CD14-positive monocyte (primary cell): ENCODE measurements around the gene FAM98B. TPM values are rescaled to one million over a fixed set of nuclear protein-coding genes. Genes with fewer than 3 reads are reported as not detected.

Experiments used
- DNase-seq, 3 donors: peaks; one replicate each; pipeline ENCODE4 v3.0.0-alpha.2; 2011 to 2022
- H2AFZ ChIP-seq: 2 replicates; pipeline ENCODE4 v1.6.0; 2012; ENCODE audit warnings: mild to moderate bottlenecking, low read depth, low read length, inconsistent platforms; ENCODE audit not compliant: insufficient read depth, poor library complexity, severe bottlenecking
- H3K27ac ChIP-seq, 2 donors: 1 replicate in 1 of 2; 2 replicates in 1 of 2; pipeline ENCODE4 v1.5.1; 2012 to 2013; ENCODE audit warnings: low read length in 2 of 2, control low read depth in 1 of 2, inconsistent platforms in 1 of 2, low read depth in 1 of 2, mild to moderate bottlenecking in 1 of 2
- H3K27me3 ChIP-seq, 2 donors: one replicate each; pipeline versions ENCODE4 v1.6.0 to v1.6.1; 2011 to 2013; ENCODE audit warnings: low read length in 2 of 2; ENCODE audit not compliant: control insufficient read depth in 2 of 2, insufficient read depth in 2 of 2
- H3K36me3 ChIP-seq, 2 donors: replicated peaks in 1 of 2; 1 replicate in 1 of 2; 2 replicates in 1 of 2; pipeline versions ENCODE4 v1.5.1 to v1.6.1; 2012 to 2013; ENCODE audit warnings: low read length in 2 of 2, control low read depth in 1 of 2, inconsistent platforms in 1 of 2, mild to moderate bottlenecking in 1 of 2; ENCODE audit not compliant: insufficient read depth in 2 of 2, control insufficient read depth in 1 of 2
- H3K4me1 ChIP-seq, 2 donors: 1 replicate in 1 of 2; 2 replicates in 1 of 2; pipeline versions ENCODE4 v1.5.1 to v1.6.1; 2012 to 2013; ENCODE audit warnings: low read length in 2 of 2, control low read depth in 1 of 2, inconsistent platforms in 1 of 2, mild to moderate bottlenecking in 1 of 2, moderate library complexity in 1 of 2; ENCODE audit not compliant: insufficient read depth in 2 of 2, control insufficient read depth in 1 of 2
- H3K4me2 ChIP-seq: replicated peaks from 2 replicates; pipeline ENCODE3; 2012; ENCODE audit warnings: low read length, moderate library complexity, mild to moderate bottlenecking; ENCODE audit not compliant: poor library complexity, severe bottlenecking; ENCODE audit errors: extremely low read depth
- H3K4me3 ChIP-seq, 3 experiments: fragments of 200-600 bp in 1 of 3; sonication (generic) in 1 of 3; replicated peaks in 1 of 3; 1 replicate in 2 of 3; 2 replicates in 1 of 3; pipeline ENCODE4 v1.5.1; 2011 to 2013; ENCODE audit warnings: low read length in 3 of 3, mild to moderate bottlenecking in 3 of 3, control low read depth in 2 of 3, low read depth in 2 of 3, inconsistent platforms in 1 of 3, moderate library complexity in 1 of 3
- H3K79me2 ChIP-seq: 2 replicates; pipeline ENCODE4 v1.6.0; 2012; ENCODE audit warnings: mild to moderate bottlenecking, control low read depth, inconsistent platforms, low read length, moderate library complexity; ENCODE audit not compliant: insufficient read depth
- H3K9ac ChIP-seq: 2 replicates; pipeline ENCODE4 v1.6.0; 2017; ENCODE audit warnings: low read length, mild to moderate bottlenecking; ENCODE audit not compliant: insufficient read depth, poor library complexity, severe bottlenecking
- H3K9me3 ChIP-seq, 2 donors: replicated peaks in 1 of 2; 1 replicate in 1 of 2; 2 replicates in 1 of 2; pipeline versions ENCODE4 v1.5.1 to v1.6.1; 2012 to 2013; ENCODE audit warnings: low read length in 2 of 2, control low read depth in 1 of 2; ENCODE audit not compliant: control insufficient read depth in 1 of 2, insufficient read depth in 1 of 2
- H4K20me1 ChIP-seq: 2 replicates; pipeline ENCODE4 v1.6.0; 2012; ENCODE audit warnings: mild to moderate bottlenecking, low read length, control low read depth, moderate library complexity; ENCODE audit not compliant: insufficient read depth
- H3K27ac Mint-ChIP-seq, 7 donors: one replicate each; pipeline ENCODE4 v1.8.0; 2020; ENCODE audit warnings: mild to moderate bottlenecking in 7 of 7, mixed read lengths in 7 of 7, moderate library complexity in 6 of 7, inconsistent platforms in 2 of 7
- H3K27me3 Mint-ChIP-seq, 3 donors: one replicate each; pipeline ENCODE4 v1.8.0; 2021 to 2022; ENCODE audit warnings: low read depth in 3 of 3, mild to moderate bottlenecking in 3 of 3, mixed read lengths in 3 of 3, moderate library complexity in 3 of 3, inconsistent platforms in 1 of 3
- H3K36me3 Mint-ChIP-seq, 2 donors: one replicate each; pipeline ENCODE4 v1.8.0; 2020; ENCODE audit warnings: mixed read lengths in 2 of 2, inconsistent platforms in 1 of 2, mild to moderate bottlenecking in 1 of 2
- H3K4me1 Mint-ChIP-seq: one replicate; pipeline ENCODE4 v1.8.0; 2020; ENCODE audit warnings: mild to moderate bottlenecking, mixed read lengths
- H3K4me3 Mint-ChIP-seq, 2 donors: one replicate each; pipeline ENCODE4 v1.8.0; 2020; ENCODE audit warnings: mild to moderate bottlenecking in 2 of 2, mixed read lengths in 2 of 2, moderate library complexity in 1 of 2
- H3K9me3 Mint-ChIP-seq, 7 donors: one replicate each; pipeline ENCODE4 v1.8.0; 2020 to 2022; ENCODE audit warnings: mixed read lengths in 7 of 7, mild to moderate bottlenecking in 6 of 7, moderate library complexity in 6 of 7, inconsistent platforms in 2 of 7
- WGBS: methylation state at CpG from one replicate; pipeline ENCODE4 v1.1.5; 2013; ENCODE audit warnings: missing lambda C conversion rate; ENCODE audit not compliant: insufficient coverage; 5-methylcytosine and 5-hydroxymethylcytosine counted together
- intact Hi-C, 2 donors: fragments of 100-400 bp; cut with micrococcal nuclease; formaldehyde crosslinking; loops; one replicate each; pipeline versions ENCODE4 v1.15.0 to v1.15.1; 2023
- polyA plus RNA-seq, 3 donors: library from polyadenylated mRNA; depleted of rRNA in 1 of 3; unstranded in 2 of 3; stranded (reverse) in 1 of 3; fragments of 300-500 nt in 2 of 3; fragments of >200 nt in 1 of 3; fragmentation: Illumina TruSeq in 2 of 3; gene quantifications; 1 replicate in 2 of 3; 2 replicates in 1 of 3; pipeline ENCODE4 v1.2.3, GENCODE V29; 2012 to 2021
- TF ChIP-seq, protein P1 (sequence below): fragments of 200-600 bp; IDR thresholded peaks from one replicate; pipeline ENCODE4 v1.8.0; 2022; ENCODE audit warnings: antibody characterized with exemption, mild to moderate bottlenecking

Gene FAM98B
- polyA plus RNA-seq, 3 donors = 0.41 to 1.3 (median 0.69) TPM

DNA sequence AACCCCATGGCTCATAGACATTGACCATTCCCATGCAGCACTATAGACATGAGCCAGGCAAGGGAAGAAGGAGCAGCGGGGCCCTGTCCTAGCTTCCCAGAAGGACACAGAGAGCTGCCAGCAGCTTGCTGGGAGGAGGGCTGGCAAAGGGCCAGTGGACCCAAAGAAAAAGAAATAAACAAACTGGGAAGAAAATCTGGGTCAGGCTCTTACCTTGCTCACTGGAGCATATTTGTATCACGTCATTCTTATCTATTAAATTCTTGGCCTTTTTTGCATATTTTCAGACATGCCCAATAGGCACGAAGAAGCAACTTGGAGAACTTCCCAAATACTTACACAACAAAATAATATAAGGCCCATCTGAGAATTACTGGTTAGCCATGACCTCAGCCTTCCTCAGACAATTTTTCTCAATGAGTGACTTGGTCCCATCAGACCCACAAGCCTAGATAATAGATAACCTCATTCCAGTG is 82.3 kb downstream of the FAM98B start:
- no peak for DNase-seq
- TF ChIP-seq, protein P1, sequence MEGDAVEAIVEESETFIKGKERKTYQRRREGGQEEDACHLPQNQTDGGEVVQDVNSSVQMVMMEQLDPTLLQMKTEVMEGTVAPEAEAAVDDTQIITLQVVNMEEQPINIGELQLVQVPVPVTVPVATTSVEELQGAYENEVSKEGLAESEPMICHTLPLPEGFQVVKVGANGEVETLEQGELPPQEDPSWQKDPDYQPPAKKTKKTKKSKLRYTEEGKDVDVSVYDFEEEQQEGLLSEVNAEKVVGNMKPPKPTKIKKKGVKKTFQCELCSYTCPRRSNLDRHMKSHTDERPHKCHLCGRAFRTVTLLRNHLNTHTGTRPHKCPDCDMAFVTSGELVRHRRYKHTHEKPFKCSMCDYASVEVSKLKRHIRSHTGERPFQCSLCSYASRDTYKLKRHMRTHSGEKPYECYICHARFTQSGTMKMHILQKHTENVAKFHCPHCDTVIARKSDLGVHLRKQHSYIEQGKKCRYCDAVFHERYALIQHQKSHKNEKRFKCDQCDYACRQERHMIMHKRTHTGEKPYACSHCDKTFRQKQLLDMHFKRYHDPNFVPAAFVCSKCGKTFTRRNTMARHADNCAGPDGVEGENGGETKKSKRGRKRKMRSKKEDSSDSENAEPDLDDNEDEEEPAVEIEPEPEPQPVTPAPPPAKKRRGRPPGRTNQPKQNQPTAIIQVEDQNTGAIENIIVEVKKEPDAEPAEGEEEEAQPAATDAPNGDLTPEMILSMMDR = no peak
- Mint-ChIP-seq H3K27ac (no peak overlapping the region), H3K27me3 (peaks cover 0 to 3% (median 0%) of the 10 kb centered on the region in 3 donors), H3K9me3 (no peaks in the 10 kb centered on the region), H3K36me3 (no peaks in the 10 kb centered on the region), H3K4me1 (no peaks in the 10 kb centered on the region), H3K4me3 (no peak overlapping the region)
- 100% methylated on average over 2 of the region's 3 CpGs for WGBS
- Histone ChIP-seq H3K9me3 (no peaks in the 10 kb centered on the region), H3K4me2 (no peak overlapping the region), H2AFZ (no peak overlapping the region), H3K4me1 (no peaks in the 10 kb centered on the region), H3K4me3 (no peak overlapping the region), H3K36me3 (no peaks in the 10 kb centered on the region), H3K27ac (no peak overlapping the region), H3K79me2 (no peaks in the 10 kb centered on the region), H3K9ac (no peak overlapping the region), H3K27me3 (no peaks in the 10 kb centered on the region), H4K20me1 (no peaks in the 10 kb centered on the region)
- intact Hi-C loops = no loop called here

Other genes starting within 250 kb of the FAM98B start
- gene SPRED1, start 201.3 kb upstream of the FAM98B start, polyA plus RNA-seq = 1 to 10 TPM; 2.5 to 3.3 (median 3.2) TPM
- under 1 TPM; 0.05 to 0.38 (median 0.13) TPM for gene RASGRP1, start 110.7 kb downstream of the FAM98B start, polyA plus RNA-seq